HCT116 (cell line): ENCODE data around the gene STAM.

Experiments used
- CBX3 ChIP-seq: IDR thresholded peaks from 2 replicates; pipeline ENCODE4 v1.6.1; 2012; ENCODE audit warnings: low read depth
- EZH2phosphoT487 ChIP-seq: fragments of 200-600 bp; IDR thresholded peaks from 2 replicates; pipeline ENCODE4 v1.6.1; 2018; ENCODE audit warnings: antibody characterized with exemption, borderline replicate concordance
- FOSL1 ChIP-seq: IDR thresholded peaks from 2 replicates; pipeline ENCODE4 v1.6.1; 2012; ENCODE audit warnings: low read depth
- JUND ChIP-seq: IDR thresholded peaks from 2 replicates; pipeline ENCODE4 v1.6.1; 2012
- POLR2A ChIP-seq: IDR thresholded peaks from 2 replicates; pipeline ENCODE4 v1.7.0; 2011; ENCODE audit warnings: borderline replicate concordance; ENCODE audit not compliant: insufficient read depth, insufficient read length; ENCODE audit errors: extremely low read depth
- POLR2AphosphoS5 ChIP-seq: IDR thresholded peaks from 2 replicates; pipeline ENCODE4 v1.6.1; 2011; ENCODE audit warnings: mild to moderate bottlenecking, low read depth, low read length, moderate library complexity
- SP1 ChIP-seq: IDR thresholded peaks from 2 replicates; pipeline ENCODE4 v1.6.1; 2012; ENCODE audit warnings: low read depth
- ZFX ChIP-seq: fragments of 450-650 bp; IDR thresholded peaks from 2 replicates; pipeline ENCODE4 v1.6.1; 2017
- ZNF274 ChIP-seq: fragments of 200-500 bp; sonication (Bioruptor generic); IDR thresholded peaks from 2 replicates; pipeline ENCODE4 v1.6.1; 2014; ENCODE audit warnings: mild to moderate bottlenecking, low read depth, low read length, inconsistent platforms
- TF ChIP-seq, protein P1 (sequence below), 3 experiments: fragments of 200-600 bp in 1 of 3; sonication (generic) in 1 of 3; IDR thresholded peaks in 2 of 3; conservative IDR thresholded peaks in 1 of 3; 2 replicates each; pipeline ENCODE4 v1.5.1; 2012 to 2017; ENCODE audit warnings: low read depth in 2 of 3, low read length in 2 of 3, antibody characterized with exemption in 1 of 3, borderline replicate concordance in 1 of 3, control low read depth in 1 of 3, mild to moderate bottlenecking in 1 of 3, mixed read lengths in 1 of 3, mixed run types in 1 of 3, moderate library complexity in 1 of 3; ENCODE audit not compliant: insufficient read depth in 1 of 3

DNA sequence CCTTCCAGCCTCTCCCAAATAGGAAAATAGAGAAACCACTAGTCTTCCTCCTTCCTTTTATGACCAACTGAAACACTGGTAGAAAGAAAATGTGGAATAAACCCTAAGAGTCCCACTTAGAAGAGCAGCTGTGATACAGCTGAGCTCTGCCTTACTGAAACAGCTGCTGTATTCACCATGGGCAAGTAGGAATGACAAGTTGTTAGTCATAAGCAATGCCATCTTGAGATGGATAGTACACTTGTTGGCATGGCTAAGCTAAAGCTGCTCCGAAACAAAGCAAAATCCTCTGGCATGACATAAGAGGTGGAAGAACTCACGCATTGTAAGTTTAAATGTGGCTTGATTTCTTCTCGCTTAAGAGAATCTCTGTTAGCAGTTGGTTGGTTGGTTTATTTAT lies 59.8 kb downstream of the STAM start:
- TF ChIP-seq, protein P1, sequence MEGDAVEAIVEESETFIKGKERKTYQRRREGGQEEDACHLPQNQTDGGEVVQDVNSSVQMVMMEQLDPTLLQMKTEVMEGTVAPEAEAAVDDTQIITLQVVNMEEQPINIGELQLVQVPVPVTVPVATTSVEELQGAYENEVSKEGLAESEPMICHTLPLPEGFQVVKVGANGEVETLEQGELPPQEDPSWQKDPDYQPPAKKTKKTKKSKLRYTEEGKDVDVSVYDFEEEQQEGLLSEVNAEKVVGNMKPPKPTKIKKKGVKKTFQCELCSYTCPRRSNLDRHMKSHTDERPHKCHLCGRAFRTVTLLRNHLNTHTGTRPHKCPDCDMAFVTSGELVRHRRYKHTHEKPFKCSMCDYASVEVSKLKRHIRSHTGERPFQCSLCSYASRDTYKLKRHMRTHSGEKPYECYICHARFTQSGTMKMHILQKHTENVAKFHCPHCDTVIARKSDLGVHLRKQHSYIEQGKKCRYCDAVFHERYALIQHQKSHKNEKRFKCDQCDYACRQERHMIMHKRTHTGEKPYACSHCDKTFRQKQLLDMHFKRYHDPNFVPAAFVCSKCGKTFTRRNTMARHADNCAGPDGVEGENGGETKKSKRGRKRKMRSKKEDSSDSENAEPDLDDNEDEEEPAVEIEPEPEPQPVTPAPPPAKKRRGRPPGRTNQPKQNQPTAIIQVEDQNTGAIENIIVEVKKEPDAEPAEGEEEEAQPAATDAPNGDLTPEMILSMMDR (IDR thresholded peaks at IDR 0.05 in 2 of 3, conservative IDR thresholded peaks at IDR 0.05 in 1 of 3; ENCODE audit: borderline replicate concordance in 1 of 3, insufficient read depth in 1 of 3, low read depth in 2 of 3, low read length in 2 of 3): no peak
- TF ChIP-seq FOSL1 (no peak), JUND (no peak), SP1 (no peak), POLR2AphosphoS5 (no peak), ZNF274 (no peak), POLR2A (no peak), CBX3 (no peak), EZH2phosphoT487 (no peak), ZFX (no peak)
